IMR-90 (cell line): Measurements from ENCODE around the gene POTEI.
"Not testable (repeated sequence)": the region's sequence is repeated elsewhere in the genome, so short reads cannot be mapped to it uniquely, and the experiment has no call there.

Experiments used
- BHLHE40 ChIP-seq: fragments of 150-350 bp; IDR thresholded peaks from 2 replicates; pipeline ENCODE4 v1.6.1; 2016; ENCODE audit warnings: mild to moderate bottlenecking, low read depth, low read length
- CEBPB ChIP-seq: IDR thresholded peaks from 2 replicates; pipeline ENCODE4 v1.6.1; 2012; ENCODE audit warnings: low read depth, low read length, improper control_type of control experiment
- MAFK ChIP-seq: IDR thresholded peaks from 2 replicates; pipeline ENCODE4 v1.6.1; 2012; ENCODE audit warnings: low read depth, low read length, improper control_type of control experiment
- MXI1 ChIP-seq: IDR thresholded peaks from 2 replicates; pipeline ENCODE4 v1.6.1; 2012; ENCODE audit warnings: low read depth, mild to moderate bottlenecking, low read length, moderate library complexity, borderline replicate concordance
- NFE2L2 ChIP-seq: fragments of 150-350 bp; IDR thresholded peaks from 2 replicates; pipeline ENCODE4 v1.6.1; 2016; ENCODE audit warnings: low read depth, mild to moderate bottlenecking, low read length
- POLR2A ChIP-seq: IDR thresholded peaks from 2 replicates; pipeline ENCODE4 v1.6.1; 2012; ENCODE audit warnings: mild to moderate bottlenecking, low read depth, low read length
- RAD21 ChIP-seq: IDR thresholded peaks from 2 replicates; pipeline ENCODE4 v1.6.1; 2012; ENCODE audit warnings: low read length, improper control_type of control experiment
- RCOR1 ChIP-seq: IDR thresholded peaks from 2 replicates; pipeline ENCODE4 v1.6.1; 2012; ENCODE audit warnings: mild to moderate bottlenecking, low read length, improper control_type of control experiment; ENCODE audit not compliant: insufficient replicate concordance
- RFX5 ChIP-seq: IDR thresholded peaks from 2 replicates; pipeline ENCODE4 v1.8.0; 2012; ENCODE audit warnings: low read depth, mild to moderate bottlenecking, low read length, moderate library complexity
- SMC3 ChIP-seq: fragments of 150-350 bp; IDR thresholded peaks from 2 replicates; pipeline ENCODE4 v1.6.1; 2016; ENCODE audit warnings: low read depth, mild to moderate bottlenecking, antibody characterized with exemption, low read length, moderate library complexity
- TF ChIP-seq, protein P1 (sequence below): conservative IDR thresholded peaks from 2 replicates; pipeline ENCODE4 v1.5.1; 2012; ENCODE audit warnings: mild to moderate bottlenecking, low read depth, low read length, improper control_type of control experiment
- TF ChIP-seq, protein P2 (sequence below): fragments of 150-350 bp; IDR thresholded peaks from 2 replicates; pipeline ENCODE4 v1.6.1; 2016; ENCODE audit warnings: low read depth, mild to moderate bottlenecking, low read length, moderate library complexity, borderline replicate concordance
- TF ChIP-seq, protein P3 (sequence below): fragments of 150-350 bp; IDR thresholded peaks from 2 replicates; pipeline ENCODE4 v1.6.1; 2017; ENCODE audit warnings: mild to moderate bottlenecking, antibody characterized with exemption, low read length, low read depth

DNA sequence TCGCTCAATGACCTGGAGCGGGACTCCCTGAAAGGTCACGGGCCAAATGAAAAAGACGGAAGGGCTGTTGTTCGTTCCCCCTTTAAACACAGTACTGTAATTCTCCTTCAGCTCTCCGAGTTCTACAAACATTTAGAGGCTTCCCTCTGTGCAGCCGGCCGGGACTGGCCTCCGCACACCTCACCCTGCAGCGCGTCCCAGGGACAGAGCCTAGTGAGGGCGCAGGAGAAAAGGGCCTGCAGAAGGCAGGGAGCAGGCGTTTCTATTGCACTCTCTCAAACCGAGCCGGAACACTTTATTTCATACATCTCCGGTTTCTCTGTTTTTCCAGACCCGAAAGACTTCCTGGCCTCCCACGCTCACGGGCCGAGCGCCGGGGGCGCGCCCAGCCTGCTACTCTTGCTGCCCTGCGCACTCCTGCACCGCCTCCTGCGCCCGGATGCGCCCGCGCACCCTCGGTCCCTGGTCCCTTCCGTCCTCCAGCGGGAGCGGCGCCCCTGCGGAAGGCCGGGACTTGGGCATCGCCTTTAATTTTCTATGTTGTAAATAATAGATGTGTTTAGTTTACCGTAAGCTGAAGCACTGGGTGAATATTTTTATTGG, 18.3 kb upstream of the POTEI start:
- TF ChIP-seq, protein P1, sequence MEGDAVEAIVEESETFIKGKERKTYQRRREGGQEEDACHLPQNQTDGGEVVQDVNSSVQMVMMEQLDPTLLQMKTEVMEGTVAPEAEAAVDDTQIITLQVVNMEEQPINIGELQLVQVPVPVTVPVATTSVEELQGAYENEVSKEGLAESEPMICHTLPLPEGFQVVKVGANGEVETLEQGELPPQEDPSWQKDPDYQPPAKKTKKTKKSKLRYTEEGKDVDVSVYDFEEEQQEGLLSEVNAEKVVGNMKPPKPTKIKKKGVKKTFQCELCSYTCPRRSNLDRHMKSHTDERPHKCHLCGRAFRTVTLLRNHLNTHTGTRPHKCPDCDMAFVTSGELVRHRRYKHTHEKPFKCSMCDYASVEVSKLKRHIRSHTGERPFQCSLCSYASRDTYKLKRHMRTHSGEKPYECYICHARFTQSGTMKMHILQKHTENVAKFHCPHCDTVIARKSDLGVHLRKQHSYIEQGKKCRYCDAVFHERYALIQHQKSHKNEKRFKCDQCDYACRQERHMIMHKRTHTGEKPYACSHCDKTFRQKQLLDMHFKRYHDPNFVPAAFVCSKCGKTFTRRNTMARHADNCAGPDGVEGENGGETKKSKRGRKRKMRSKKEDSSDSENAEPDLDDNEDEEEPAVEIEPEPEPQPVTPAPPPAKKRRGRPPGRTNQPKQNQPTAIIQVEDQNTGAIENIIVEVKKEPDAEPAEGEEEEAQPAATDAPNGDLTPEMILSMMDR, result not testable (repeated sequence)
- not testable (repeated sequence) for TF ChIP-seq NFE2L2, RAD21, POLR2A, SMC3, MXI1, BHLHE40, CEBPB, RFX5, MAFK, RCOR1
- TF ChIP-seq, protein P2, sequence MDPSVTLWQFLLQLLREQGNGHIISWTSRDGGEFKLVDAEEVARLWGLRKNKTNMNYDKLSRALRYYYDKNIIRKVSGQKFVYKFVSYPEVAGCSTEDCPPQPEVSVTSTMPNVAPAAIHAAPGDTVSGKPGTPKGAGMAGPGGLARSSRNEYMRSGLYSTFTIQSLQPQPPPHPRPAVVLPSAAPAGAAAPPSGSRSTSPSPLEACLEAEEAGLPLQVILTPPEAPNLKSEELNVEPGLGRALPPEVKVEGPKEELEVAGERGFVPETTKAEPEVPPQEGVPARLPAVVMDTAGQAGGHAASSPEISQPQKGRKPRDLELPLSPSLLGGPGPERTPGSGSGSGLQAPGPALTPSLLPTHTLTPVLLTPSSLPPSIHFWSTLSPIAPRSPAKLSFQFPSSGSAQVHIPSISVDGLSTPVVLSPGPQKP, result not testable (repeated sequence)
- TF ChIP-seq, protein P3, sequence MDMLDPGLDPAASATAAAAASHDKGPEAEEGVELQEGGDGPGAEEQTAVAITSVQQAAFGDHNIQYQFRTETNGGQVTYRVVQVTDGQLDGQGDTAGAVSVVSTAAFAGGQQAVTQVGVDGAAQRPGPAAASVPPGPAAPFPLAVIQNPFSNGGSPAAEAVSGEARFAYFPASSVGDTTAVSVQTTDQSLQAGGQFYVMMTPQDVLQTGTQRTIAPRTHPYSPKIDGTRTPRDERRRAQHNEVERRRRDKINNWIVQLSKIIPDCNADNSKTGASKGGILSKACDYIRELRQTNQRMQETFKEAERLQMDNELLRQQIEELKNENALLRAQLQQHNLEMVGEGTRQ, result not testable (repeated sequence)
